GM18507 (cell line): ENCODE data around the gene BMPR1B.
"Not testable (repeated sequence)": the region's sequence is repeated elsewhere in the genome, so short reads cannot be mapped to it uniquely, and the experiment has no call there.

Source experiments
- DNase-seq: peaks from one replicate; pipeline ENCODE4 v3.0.0; 2011; ENCODE audit warnings: low read depth; ENCODE audit not compliant: insufficient read length; ENCODE audit errors: extremely low spot score
- FAIRE-seq: peaks from 2 replicates; lab custom pipeline; 2011; peaks lifted over from hg19 to GRCh38; lab: Jason Lieb, UNC

BMPR1B gene

GRCh38 chr4:95059663-95060062 is 301.9 kb downstream of the BMPR1B start:
- DNase-seq (no peak), FAIRE-seq (no peak)

GRCh38 chr4:95061220-95061619 is 303.5 kb downstream of the BMPR1B start:
- no peak for FAIRE-seq
- no peak for DNase-seq

GRCh38 chr4:95061801-95062200 is 304.0 kb downstream of the BMPR1B start:
- not testable (repeated sequence) for FAIRE-seq, DNase-seq

GRCh38 chr4:95066050-95066449 is 308.3 kb downstream of the BMPR1B start:
- no peak for FAIRE-seq
- DNase-seq, result no peak

- FAIRE-seq (no peak), DNase-seq (no peak)
Measured at GRCh38 chr4:95068401-95068800, 310.6 kb downstream of the BMPR1B start.

- no peak for FAIRE-seq
Measured at GRCh38 chr4:95068818-95069478, 311.2 kb downstream of the BMPR1B start.

GRCh38 chr4:95071851-95072250 is 314.1 kb downstream of the BMPR1B start:
- FAIRE-seq (no peak), DNase-seq (no peak)

More at GRCh38 chr4:95068818-95069478, 311.2 kb downstream of the BMPR1B start:
- DNase-seq, result no peak

- FAIRE-seq, result no peak
- DNase-seq, result no peak
Measured at GRCh38 chr4:95073646-95074045, 315.9 kb downstream of the BMPR1B start.

GRCh38 chr4:95077864-95078263 is 320.1 kb downstream of the BMPR1B start:
- no peak for FAIRE-seq
- DNase-seq, result no peak

- DNase-seq (no peak), FAIRE-seq (no peak)
Measured at GRCh38 chr4:95080969-95081368, 323.2 kb downstream of the BMPR1B start.

- DNase-seq (no peak), FAIRE-seq (no peak)
Measured at GRCh38 chr4:95084584-95084983, 326.8 kb downstream of the BMPR1B start.

GRCh38 chr4:95085124-95085833 is 327.5 kb downstream of the BMPR1B start:
- FAIRE-seq, result no peak
- no peak for DNase-seq

- no peak for FAIRE-seq
Measured at GRCh38 chr4:95086551-95086950, 328.8 kb downstream of the BMPR1B start.

GRCh38 chr4:95087657-95088455 is 330.1 kb downstream of the BMPR1B start:
- FAIRE-seq, result no peak
- no peak for DNase-seq

More at GRCh38 chr4:95086551-95086950, 328.8 kb downstream of the BMPR1B start:
- no peak for DNase-seq

GRCh38 chr4:95091272-95091671 is 333.5 kb downstream of the BMPR1B start:
- FAIRE-seq, result no peak

GRCh38 chr4:95092766-95093165 is 335.0 kb downstream of the BMPR1B start:
- DNase-seq (no peak), FAIRE-seq (no peak)

More at GRCh38 chr4:95091272-95091671, 333.5 kb downstream of the BMPR1B start:
- no peak for DNase-seq

- DNase-seq (no peak), FAIRE-seq (no peak)
Measured at GRCh38 chr4:95093460-95093859, 335.7 kb downstream of the BMPR1B start.

GRCh38 chr4:95093936-95094929 is 336.5 kb downstream of the BMPR1B start:
- no peak for DNase-seq

GRCh38 chr4:95095348-95095974 is 337.7 kb downstream of the BMPR1B start:
- FAIRE-seq, result peak; percentile 41
- DNase-seq, result no peak

More at GRCh38 chr4:95093936-95094929, 336.5 kb downstream of the BMPR1B start:
- FAIRE-seq, result no peak
